Glomerular visceral epithelial cell (primary cell): ENCODE measurements around the gene TUBA3E.
"Not testable (repeated sequence)": the region's sequence is repeated elsewhere in the genome, so short reads cannot be mapped to it uniquely, and the experiment has no call there.

Experiments
- DNase-seq: peaks from one replicate; pipeline ENCODE4 v3.0.0-alpha.2; 2016; ENCODE audit errors: extremely low spot score

Gene TUBA3E

DNA sequence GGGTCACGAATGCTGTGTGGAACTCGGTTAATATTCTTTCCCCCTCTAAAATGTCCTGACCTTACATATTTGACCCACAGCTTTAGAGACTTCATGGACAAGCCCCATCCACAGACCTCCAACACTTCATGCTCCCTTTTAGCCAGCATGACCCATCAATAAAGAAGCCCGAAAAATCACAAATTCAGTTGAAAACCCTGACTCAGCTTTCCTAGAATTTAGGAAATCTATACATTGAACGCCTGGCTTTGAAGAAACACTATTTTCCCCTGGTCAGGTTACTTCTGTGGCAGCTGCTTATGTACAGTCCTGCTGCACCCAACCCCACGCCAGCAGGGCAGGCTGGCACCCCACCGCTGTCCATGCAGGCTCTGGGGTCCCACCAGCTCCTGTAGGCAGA is 6.9 kb downstream of the TUBA3E start:
- not testable (repeated sequence) for DNase-seq

DNA sequence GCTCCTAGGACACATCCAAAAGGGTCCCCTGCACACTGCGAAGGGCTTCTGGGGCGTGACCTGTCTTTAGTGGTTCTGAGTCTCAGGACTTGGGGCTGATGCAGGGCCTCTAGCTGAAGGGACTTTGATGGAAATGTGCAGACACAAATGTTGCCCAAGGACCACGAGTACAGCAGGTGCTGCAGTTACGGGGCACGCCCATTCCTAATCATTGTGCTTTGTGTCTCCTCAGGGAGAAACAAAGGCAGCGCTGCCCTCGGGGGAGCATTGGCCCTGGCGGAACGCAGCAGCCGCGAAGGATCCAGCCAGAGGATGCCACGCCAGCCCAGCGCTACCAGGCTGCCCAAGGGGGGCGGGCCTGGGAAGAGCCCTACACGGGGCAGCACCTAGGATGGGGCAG is 8.0 kb downstream of the TUBA3E start:
- no peak for DNase-seq

DNA sequence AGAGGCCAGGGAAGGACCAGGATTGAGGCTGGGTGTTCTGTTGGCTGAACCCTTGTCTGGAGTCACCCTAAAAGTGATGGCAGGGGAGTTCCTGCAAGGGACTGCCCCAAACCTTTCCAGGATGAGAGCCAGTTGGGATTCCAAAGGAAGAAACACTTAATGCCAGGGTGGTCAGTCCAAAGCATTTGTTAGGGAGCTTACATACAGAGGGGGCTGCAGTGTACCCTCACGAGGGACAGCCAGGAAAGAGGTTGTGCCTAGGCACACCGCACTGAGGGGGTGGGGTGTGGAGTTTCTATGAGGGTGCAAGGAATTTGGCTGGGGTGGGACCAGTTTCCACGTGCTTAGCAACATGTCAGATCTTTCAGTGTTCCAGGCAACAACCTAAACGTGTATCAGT is 9.3 kb downstream of the TUBA3E start:
- not testable (repeated sequence) for DNase-seq

DNA sequence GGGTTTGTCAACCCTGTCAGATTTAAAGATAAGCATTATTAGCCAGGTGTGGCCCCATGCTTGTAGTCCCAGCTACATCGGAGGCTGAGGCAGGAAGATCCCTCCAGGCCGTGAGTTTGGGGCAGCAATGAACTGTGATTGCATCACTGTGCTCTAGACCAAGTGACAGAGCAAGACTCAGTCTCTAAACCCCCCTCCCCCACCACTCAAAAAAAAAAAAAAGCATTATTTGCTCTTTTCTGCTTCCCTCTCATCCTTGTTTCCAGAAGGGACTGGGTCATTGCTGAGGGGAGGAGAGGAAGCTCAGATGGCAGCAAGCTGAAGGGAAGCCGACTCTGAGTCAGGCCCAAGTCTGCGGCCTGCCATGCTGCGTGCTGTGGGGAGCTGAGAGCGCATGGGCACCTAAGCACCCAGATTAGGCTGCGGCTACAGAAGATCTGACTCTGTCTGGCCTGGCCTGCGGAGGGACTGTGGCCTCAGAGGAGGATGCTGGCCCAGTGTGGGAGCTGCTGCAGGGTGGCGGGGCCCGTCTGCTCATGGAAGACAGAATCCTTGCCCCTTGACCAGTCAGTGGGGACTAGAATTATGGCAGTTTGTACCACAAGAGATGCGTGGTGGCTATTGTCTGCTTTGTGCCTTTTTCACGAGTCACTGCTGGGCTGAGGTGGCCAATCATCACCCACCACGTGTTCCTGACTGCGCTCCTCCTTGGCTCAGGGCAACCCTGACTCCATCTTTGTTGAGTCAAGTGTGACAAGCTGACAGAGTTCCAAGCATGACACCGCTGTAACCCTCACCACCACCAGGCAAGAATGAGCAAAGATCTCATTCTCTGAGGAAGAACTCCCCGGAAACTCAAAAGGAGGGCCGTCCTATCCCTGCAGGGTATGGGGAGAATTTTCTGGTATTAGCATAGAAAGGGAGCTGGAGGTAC is 10.1 kb downstream of the TUBA3E start:
- DNase-seq: not testable (repeated sequence)

DNA sequence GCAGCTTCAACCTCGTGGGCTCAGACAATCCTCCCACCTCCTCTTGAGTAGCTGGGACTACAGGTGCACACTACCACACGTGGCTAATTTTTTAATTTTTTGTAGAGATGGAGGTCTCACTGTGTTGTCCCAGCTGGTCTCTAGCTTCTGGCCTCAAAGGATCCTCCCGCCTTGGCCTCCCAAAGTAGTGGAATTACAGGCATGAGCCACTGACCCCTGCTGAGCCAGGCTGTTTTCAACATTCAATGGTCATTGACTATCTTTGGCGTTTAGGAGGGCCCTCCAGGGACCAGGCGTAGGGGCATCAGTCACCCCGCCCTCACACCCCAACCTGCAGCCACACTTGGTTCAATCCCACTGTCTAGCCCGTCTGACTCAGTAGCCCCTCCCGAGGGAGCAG is 11.0 kb downstream of the TUBA3E start:
- no peak for DNase-seq

DNA sequence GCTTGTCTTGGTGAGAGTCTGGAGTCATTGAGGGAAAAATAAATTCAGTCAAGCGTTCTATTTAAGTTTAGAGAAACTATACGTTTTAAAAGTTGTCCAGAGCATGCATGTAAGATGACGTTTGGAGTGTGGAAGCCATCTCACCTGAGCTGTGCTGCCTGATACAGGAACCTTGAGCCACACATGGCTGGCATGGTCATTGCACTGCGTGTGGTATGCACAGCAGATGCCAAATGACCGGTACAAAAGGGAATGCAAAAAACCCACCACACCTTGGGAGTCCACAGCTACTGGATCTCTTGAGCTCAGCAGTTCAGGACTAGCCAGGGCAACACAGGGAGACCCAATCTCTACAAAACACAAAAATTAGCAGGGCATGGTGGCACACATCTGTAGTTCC is 11.8 kb downstream of the TUBA3E start:
- DNase-seq: no peak

DNA sequence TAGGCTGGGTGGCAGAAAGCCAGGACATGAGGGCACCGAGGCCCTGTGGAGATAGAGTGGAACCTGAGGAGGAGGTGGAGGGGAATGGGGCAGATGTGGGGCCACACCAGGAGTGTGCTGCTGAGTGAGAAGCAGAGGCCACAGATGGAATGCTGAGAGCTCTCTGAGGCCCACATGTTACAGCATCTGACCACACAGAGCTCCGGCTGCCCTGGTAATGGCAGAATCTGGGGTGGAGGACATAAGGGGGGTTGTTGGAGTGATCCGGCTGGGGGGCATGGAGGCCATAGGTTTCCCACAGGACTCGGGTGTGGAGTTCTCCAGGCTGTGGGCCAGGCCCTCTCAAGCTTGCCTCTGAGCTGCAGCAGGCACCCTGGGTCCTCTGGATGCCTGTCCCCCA is 12.3 kb downstream of the TUBA3E start:
- no peak for DNase-seq

DNA sequence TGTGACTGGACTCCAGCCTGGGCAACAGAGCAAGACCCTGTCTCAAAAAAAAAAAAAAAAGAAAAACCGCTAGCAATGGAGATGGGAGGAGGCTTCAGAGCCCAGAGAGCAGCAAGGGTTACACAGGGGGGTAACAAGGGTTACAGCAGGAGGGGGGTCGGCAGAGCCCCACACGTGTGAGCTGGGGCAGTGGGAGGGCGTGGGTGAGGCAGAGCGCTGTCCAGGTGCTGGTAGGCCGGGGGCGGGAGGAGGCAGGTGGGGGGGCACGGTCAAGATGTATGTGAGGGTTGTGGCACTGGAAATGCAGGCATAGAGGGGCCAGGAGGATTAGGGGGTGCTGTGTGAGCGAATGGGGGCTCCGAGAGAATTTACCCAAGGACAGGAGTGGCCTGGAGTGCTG is 12.8 kb downstream of the TUBA3E start:
- no peak for DNase-seq

DNA sequence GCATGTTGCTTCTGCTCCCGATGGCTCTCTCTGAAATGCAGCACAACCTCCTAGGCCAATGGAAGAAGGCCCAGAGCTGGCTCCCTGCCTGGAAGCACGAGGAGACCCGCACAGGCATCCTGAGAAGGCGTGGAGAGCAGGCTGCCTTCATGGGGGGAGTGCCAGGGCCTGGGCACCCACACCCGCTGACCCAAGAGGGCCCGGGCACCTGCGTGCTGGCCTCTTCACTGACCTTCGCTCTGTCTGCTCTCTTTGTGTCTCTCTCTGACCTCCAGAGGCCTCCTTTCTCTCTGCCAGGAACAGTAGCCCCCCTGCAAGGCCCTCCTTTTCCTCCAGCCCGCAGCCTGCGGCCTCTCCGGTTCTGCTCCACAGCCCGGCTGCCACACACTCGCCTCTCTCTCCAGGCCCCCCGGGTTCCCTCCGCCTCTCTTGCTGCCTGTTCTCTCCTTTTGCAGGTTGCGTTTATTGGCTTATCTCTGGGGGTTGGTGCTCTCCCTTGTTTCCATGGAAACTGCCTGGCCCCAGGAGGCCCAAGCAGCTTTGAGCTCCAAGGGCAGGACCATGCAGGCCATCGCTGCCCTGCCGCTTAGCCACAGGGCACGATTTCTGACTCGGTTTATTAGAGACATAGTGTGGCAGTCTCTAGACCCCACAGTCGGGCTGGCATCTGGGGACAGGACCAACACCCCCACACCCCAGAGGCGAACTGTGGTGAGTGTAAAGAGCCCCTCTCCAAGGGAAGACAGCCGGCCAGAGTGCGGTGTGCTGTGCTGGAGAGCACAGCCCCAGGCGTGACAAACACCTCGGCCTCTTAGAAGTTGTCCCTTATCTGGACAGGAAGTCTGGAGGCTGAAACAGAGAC is 14.5 kb downstream of the TUBA3E start:
- no peak for DNase-seq

DNA sequence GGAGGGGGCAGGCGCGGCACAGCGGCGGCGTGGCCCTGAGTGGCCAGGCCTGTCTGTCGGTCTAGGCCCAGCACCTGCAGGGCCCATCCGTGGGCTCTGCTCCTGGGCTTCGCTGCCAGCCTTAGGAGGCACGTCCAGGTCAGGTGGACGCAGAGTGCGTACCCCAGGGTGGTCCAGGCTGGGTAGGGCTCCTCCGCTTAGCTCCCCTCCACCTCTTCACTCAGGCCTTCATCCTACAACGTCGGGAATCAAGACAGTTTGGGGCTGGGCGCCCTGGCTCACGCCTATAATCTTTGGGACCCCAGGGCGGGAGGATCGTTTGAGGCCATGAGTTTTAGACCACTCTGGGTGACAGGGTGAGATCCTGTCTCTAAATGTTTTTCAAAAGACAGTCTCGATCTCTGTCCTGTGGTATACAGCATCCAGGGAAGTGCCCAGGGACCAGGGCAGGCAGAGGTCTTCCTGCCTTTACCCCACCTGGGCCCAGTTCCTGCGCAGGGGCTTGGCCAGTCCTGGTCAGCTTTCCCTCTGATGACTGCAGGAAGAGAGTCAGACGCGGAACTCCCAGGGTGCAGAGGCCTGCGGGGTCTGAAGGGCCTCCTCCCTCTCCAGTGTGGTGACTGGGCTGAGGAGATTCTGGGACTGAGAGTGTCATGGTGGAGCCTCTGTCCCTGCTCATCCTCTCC is 15.3 kb downstream of the TUBA3E start:
- DNase-seq: peak; percentile 33

DNA sequence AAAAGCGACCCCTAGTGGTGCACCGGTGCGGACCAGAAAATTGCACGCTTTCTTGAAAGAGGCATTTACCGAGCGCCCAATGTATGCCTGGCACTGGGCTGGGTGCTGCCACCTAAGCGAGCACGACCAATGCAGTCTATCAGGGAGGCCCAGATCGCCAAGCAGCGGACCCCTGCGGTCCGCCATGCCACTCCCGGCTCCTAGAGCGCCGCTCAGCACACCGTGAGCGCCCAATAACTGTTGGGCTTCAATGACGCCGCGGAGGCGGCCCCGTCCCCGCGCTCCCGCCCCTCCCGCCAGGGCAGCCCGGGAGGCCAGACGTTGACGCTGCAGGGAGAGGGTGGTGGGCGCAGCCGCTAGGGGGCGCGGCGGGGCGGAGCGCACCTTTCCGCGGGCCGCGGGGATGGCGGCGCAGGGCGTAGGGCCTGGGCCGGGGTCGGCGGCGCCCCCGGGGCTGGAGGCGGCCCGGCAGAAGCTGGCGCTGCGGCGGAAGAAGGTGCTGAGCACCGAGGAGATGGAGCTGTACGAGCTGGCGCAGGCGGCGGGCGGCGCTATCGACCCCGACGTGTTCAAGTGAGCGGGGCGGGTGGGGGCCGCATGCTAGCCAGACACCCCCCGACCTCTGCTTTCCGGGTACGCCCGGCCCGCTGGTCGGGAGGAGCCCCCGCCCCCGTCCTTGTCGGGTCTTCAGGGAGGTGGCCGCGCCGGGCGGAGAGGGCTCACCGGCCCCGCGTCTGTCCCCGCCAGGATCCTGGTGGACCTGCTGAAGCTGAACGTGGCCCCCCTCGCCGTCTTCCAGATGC is 16.2 kb downstream of the TUBA3E start, which contains the start of gene MZT2B:
Gene MZT2B (plus strand): TSS at position 383 of the 803 bp plus-strand sequence. CDS start 21 bp downstream, at position 404.
- peak; percentile 91 for DNase-seq

DNA sequence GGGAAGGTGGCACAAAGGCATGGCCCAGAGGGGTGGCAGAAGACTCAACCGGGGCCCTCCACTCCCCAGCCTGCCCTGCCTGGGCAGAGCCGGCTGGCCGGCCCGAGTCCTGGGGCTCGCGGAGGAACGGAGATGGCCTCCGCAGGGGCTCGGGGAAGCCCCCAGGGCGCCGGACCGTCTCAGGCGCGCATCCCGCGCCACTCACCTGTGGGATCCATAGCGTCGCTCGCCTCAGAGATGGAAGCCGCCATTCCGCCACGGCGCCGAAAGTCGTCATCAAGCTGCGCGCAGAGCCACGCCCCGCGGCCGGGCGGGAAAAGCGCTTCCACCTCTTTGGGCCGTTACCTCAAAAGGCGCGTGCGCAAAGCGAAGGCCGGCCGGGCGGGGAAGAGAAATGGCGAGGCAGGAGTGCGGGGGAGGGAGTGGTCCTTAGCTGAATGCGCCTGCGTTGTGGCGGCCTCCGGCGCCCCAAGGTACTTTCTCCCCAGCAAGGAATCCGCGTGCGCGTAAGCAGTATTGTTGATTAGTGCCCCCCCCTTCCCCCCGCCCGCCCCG is 16.8 kb downstream of the TUBA3E start, which contains the start of gene SMPD4:
Gene SMPD4 (minus strand): TSS at position 278 of the 555 bp plus-strand sequence. CDS start 5,010 bp downstream, outside the sequence.
- DNase-seq: peak; percentile 97

DNA sequence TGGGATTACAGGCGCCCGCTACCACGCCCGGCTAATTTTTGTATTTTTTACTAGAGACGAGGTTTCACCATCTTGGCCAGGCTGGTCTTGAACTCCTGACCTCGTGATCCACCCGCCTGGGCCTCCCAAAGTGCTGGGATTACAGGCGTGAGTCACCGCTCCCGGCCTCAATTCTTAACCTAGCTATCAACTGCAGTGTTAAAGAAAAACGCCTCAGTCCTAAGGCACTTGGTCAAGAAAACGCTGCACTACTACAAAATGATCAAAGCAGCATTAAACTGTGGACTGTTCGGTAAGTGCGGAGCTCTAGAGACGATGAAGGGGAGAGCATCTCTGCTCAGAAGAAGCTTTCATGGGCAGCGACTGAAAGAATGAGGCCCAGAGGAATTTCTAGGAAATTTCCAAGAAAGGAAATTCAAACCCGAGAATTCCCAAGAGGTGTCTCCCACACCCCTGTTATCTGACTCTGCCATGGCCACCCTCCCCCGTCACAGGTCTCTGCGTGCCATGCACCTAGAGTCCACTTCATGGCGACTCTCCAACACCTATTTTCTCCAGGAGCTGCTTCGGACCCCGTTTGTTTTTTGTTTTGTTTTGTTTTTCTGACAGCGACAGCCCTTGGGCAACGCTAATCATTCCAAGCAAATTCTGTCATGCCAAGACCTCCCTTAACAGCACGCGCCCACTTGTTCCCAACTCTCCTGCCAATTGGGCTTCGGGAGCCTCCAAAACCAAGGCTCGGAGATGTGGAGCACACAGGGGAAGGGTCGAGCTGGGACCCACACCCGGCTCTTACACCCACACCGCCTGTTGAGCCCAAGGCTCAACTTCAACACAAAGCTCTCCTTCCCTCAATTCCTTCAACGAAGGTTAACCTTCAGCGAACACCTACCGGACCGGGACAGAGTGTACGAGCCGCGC is 17.6 kb downstream of the TUBA3E start:
- peak; percentile 33 for DNase-seq

DNA sequence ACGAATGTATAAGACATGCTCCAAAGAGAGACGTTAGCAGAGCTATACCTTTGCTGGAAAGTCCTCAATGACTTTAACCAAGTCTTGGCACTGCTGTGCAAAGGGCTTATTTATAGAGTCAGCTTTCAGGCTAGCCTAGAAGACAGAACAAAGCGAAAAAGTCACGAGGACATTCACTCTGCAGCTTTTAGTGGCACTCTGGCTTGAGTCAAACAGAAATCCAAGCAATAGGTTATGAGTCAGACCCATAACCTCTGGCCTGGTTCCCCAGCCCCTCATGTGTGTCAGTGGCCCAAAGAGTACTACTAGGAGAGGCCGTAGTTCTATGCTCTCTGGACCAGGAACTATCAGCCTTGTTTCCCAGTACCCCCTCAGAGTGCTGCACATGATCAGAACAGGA is 23.4 kb downstream of the TUBA3E start:
- not testable (repeated sequence) for DNase-seq

DNA sequence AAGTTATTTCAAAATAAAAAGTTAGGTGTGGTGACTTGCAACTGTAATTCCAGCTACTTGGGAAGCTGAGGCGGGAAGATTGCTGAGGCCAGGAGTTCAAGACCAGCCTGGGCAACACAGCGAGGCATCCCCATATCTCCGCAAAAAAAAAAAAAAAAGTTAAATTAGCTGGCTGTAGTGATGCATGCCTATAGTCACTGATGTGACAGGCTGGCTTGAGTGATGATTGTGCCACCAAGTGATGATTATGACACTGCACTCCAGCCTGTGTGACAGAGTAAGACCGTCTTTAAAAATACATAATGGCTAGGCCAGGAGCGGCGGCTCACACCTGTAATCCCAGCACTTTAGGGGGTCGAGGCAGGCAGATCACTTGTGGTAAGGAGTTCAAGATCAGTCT is 28.3 kb downstream of the TUBA3E start:
- DNase-seq: no peak

DNA sequence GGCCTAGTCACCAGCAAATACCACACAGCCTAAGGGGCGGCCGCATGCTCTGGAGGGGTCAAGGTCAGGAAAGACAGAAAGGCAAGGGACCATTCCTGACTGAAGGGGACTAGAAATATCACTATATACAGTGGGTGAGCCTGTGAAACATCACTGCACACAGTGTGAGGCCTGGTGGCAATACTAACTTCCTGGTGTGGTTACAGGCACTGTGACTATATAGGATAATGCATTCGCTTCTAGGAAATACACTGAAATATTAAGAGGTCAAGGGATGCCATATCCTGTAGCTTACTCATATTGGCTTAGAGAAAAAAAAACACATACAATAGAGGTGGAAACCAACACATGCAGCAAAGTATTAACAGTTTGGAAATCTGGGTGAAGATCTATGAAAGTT is 29.1 kb downstream of the TUBA3E start:
- not testable (repeated sequence) for DNase-seq

DNA sequence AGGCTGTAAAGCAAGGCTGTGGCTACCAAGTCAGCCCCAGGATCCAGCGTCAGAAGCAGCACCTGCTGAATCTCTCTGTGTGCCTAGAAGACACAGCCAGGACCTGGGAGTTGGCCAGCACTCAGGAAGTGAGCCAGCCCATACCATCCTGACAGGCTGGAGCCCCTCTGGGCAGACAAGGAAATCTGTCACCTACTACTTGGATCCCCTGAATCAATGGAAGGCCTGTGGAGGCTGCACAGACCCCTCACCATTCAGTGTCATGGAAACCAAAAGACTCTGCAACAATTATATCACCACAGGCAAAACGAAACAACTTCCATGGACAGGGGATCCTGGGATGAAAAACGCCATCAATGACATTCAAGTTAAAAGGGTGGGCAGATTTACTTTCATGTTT is 31.6 kb downstream of the TUBA3E start:
- not testable (repeated sequence) for DNase-seq

DNA sequence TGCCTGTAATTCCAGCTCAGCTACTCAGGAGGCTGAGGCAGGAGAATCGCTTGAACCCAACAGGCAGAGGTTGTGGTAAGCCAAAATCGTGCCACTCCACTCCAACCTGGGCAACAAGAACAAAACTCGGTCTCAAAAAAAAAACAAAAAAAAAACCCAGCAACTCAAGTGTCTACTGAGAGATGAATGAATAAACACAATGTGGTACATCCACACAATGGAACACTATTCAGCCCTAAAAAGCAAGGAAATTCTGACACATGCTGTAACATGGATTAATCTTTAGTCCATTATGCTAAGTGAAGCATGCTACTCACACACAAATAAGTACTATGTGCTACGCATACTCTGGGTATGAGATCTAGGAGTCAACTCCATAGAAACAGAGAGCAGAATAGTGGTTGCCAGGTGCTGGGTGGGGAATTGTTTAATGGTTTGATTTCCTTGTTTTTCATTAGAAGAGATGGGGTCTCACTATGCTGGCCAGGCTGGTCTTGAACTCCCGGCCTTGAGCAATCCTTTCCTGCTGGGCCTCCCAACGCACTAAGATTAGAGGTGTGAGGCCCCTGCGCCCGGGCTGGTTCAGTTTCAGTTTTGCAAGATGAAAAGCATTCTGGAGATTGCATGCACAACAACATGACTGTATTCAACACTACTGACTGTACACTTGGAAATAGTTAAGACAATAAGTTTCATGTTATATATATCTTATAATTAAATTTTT is 32.8 kb downstream of the TUBA3E start:
- DNase-seq: no peak

DNA sequence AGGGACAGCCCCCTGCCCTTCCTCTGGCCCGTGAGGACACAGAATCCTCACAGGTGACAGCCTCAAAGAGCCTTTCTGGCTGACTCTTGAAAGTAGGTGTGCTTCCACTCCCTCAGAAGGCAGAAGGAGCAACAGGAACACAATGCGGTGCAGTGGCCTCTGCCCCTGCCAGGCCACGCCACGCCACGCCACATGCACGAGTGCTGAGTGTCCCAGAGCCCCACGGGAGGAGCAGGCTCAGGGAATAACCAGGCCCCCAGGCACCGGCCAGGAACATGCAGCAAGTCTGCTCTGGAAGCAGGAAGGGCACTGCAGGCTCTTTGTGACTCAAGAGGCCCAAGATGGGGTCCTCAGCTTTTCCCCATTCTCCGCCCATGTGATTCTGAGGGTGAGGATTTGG is 35.3 kb downstream of the TUBA3E start:
- DNase-seq: no peak
